ENCODE measurements around the gene NPHP4. TPM values are rescaled to one million over a fixed set of nuclear protein-coding genes. Genes with fewer than 3 reads are reported as not detected.

NPHP4 gene
- total RNA-seq, 2 donors from 2014 or later: 11.4 to 32.2 TPM

- Histone ChIP-seq H3K27ac (no peak overlapping the region), H3K36me3 (no peaks in the 10 kb centered on the region), H3K9me3 (no peaks in the 10 kb centered on the region), H3K27me3 (replicated peaks; ENCODE audit: insufficient read depth) (peaks cover 5% of the 10 kb centered on the region), H3K4me3 (no peak overlapping the region), H3K4me1 (replicated peaks) (no peaks in the 10 kb centered on the region)
- DNase-seq (ENCODE audit: low spot score): no peak
- WGBS: 26% methylated on average over 21 of the region's 21 CpGs
- TF ChIP-seq POLR2AphosphoS5 (IDR thresholded peaks at IDR 0.05): no peak
- no peak for TF ChIP-seq POLR2A (IDR thresholded peaks at IDR 0.05)
- TF ChIP-seq CTCF (IDR thresholded peaks at IDR 0.05): peak in 2 of 4 experiments; percentile 27 to 58
- intact Hi-C loops (cut with DNase I): no loop called here
Observed at GRCh38 chr1:6033986-6034749, 41.9 kb upstream of the NPHP4 start.

GRCh38 chr1:6033124-6033523 is 40.9 kb upstream of the NPHP4 start:
- no peak overlapping the region for H3K27ac ChIP-seq
- 86% methylated on average over 8 of the region's 8 CpGs for whole genome bisulfite sequencing
- no peak overlapping the region for H3K4me3 ChIP-seq
- H3K4me1 ChIP-seq (replicated peaks): no peaks in the 10 kb centered on the region
- TF ChIP-seq POLR2A (IDR thresholded peaks at IDR 0.05): no peak
- TF ChIP-seq POLR2AphosphoS5 (IDR thresholded peaks at IDR 0.05): no peak
- no peak for TF ChIP-seq CTCF (IDR thresholded peaks at IDR 0.05)
- no peaks in the 10 kb centered on the region for H3K9me3 ChIP-seq
- peaks cover 2% of the 10 kb centered on the region for H3K27me3 ChIP-seq (replicated peaks; ENCODE audit: insufficient read depth)
- DNase-seq (ENCODE audit: low spot score): no peak
- intact Hi-C loops (cut with DNase I): no loop called here
- no peaks in the 10 kb centered on the region for H3K36me3 ChIP-seq

- WGBS: 92% methylated on average over 2 of the region's 2 CpGs
- no peak for DNase-seq (ENCODE audit: low spot score)
- TF ChIP-seq POLR2AphosphoS5 (IDR thresholded peaks at IDR 0.05) (no peak), CTCF (IDR thresholded peaks at IDR 0.05) (no peak), POLR2A (IDR thresholded peaks at IDR 0.05) (no peak)
Observed at GRCh38 chr1:6030547-6031261, 38.5 kb upstream of the NPHP4 start.

GRCh38 chr1:6030132-6030531 is 37.9 kb upstream of the NPHP4 start:
- intact Hi-C loops (cut with DNase I): no loop called here
- Histone ChIP-seq H3K27ac (no peak overlapping the region), H3K4me1 (replicated peaks) (no peaks in the 10 kb centered on the region), H3K36me3 (no peaks in the 10 kb centered on the region), H3K9me3 (no peaks in the 10 kb centered on the region), H3K27me3 (replicated peaks; ENCODE audit: insufficient read depth) (no peaks in the 10 kb centered on the region), H3K4me3 (no peak overlapping the region)
- WGBS: 87% methylated on average over 7 of the region's 7 CpGs
- DNase-seq (ENCODE audit: low spot score): no peak
- TF ChIP-seq CTCF (IDR thresholded peaks at IDR 0.05) (no peak), POLR2AphosphoS5 (IDR thresholded peaks at IDR 0.05) (no peak), POLR2A (IDR thresholded peaks at IDR 0.05) (no peak)

More at GRCh38 chr1:6030547-6031261, 38.5 kb upstream of the NPHP4 start:
- Histone ChIP-seq H3K9me3 (no peaks in the 10 kb centered on the region), H3K27me3 (replicated peaks; ENCODE audit: insufficient read depth) (no peaks in the 10 kb centered on the region), H3K27ac (no peak overlapping the region), H3K4me3 (no peak overlapping the region), H3K4me1 (replicated peaks) (no peaks in the 10 kb centered on the region), H3K36me3 (no peaks in the 10 kb centered on the region)
- intact Hi-C loops (cut with DNase I): no loop called here
